HepG2 (cell line): ENCODE results near the gene CHRM5. TPM values are rescaled to one million over a fixed set of nuclear protein-coding genes. Genes with fewer than 3 reads are reported as not detected.

ENCODE experiments used
- ATAC-seq: fragments of 200-7000 bp; cut with Tn5 transposase; 3 replicates; pipeline ENCODE4 v1.9.1; 2020; ENCODE audit warnings: mild to moderate bottlenecking, moderate library complexity
- BruUV-seq: library from RNA; stranded (reverse); fragments of 400-500 nt; replicated peaks from 2 replicates; lab custom pipeline; 2021; lab: Mats Ljungman, UMichigan
- CTCF ChIA-PET: fragments of 300-600 bp; formaldehyde crosslinking; extraction: SDS; loops from one replicate; lab custom pipeline; 2021; ENCODE audit warnings: low total read pairs, inconsistent platforms, low intra/inter-chr PET ratio; lab: Yijun Ruan, JAX
- POLR2A ChIA-PET: fragments of 350-600 bp; sonication (Branson Sonifier 250); formaldehyde crosslinking; loops from one replicate; lab custom pipeline; 2020; ENCODE audit warnings: antibody characterized with exemption, inconsistent platforms; lab: Yijun Ruan, JAX
- DNase-seq: peaks from one replicate; pipeline ENCODE4 v3.0.0-alpha.2; 2015; ENCODE audit warnings: low spot score
- FAIRE-seq: peaks from 3 replicates; lab custom pipeline; 2011; peaks lifted over from hg19 to GRCh38; lab: Jason Lieb, UNC
- H2AFZ ChIP-seq: one replicate; pipeline ENCODE4 v1.6.1; 2011; ENCODE audit warnings: low read length, inconsistent platforms
- H3K27ac ChIP-seq: fragments of 300-600 bp; 3 replicates; pipeline ENCODE4 v1.8.0; 2011; ENCODE audit warnings: mixed run types, mild to moderate bottlenecking, mixed read lengths, low read length, inconsistent platforms; ENCODE audit not compliant: insufficient read depth; ENCODE audit errors: extremely low read length
- H3K27me3 ChIP-seq, 2 experiments: fragments of 200-600 bp in 1 of 2; 2 replicates in 1 of 2; 3 replicates in 1 of 2; pipeline versions ENCODE4 v1.6.0 to v1.8.0; 2011; ENCODE audit warnings: low read length in 2 of 2, mild to moderate bottlenecking in 2 of 2, moderate library complexity in 2 of 2, inconsistent platforms in 1 of 2; ENCODE audit not compliant: insufficient read depth in 2 of 2, control insufficient read depth in 1 of 2
- H3K36me3 ChIP-seq, 2 experiments: fragments of 200-600 bp in 1 of 2; replicated peaks in 1 of 2; 2 replicates in 1 of 2; 3 replicates in 1 of 2; pipeline versions ENCODE4 v1.5.1 to v1.8.0; 2011; ENCODE audit warnings: low read length in 2 of 2, inconsistent platforms in 1 of 2; ENCODE audit not compliant: insufficient read depth in 2 of 2, control insufficient read depth in 1 of 2
- H3K4me1 ChIP-seq: 2 replicates; pipeline ENCODE4 v1.5.1; 2012; ENCODE audit warnings: low read length, inconsistent platforms; ENCODE audit not compliant: insufficient read depth
- H3K4me2 ChIP-seq: 2 replicates; pipeline ENCODE4 v1.6.0; 2011; ENCODE audit warnings: low read depth, low read length, inconsistent platforms
- H3K4me3 ChIP-seq, 3 experiments: fragments of 200-600 bp in 1 of 3; sonication (generic), shearing (Covaris generic) in 1 of 3; replicated peaks in 1 of 3; 2 replicates each; pipeline ENCODE4 v1.5.1; 2011 to 2016; ENCODE audit warnings: low read length in 3 of 3, inconsistent platforms in 2 of 3, low read depth in 2 of 3, mild to moderate bottlenecking in 2 of 3, control low read depth in 1 of 3, mixed read lengths in 1 of 3; ENCODE audit not compliant: insufficient read depth in 1 of 3
- H3K79me2 ChIP-seq: one replicate; pipeline ENCODE4 v1.6.1; 2011; ENCODE audit warnings: low read length, inconsistent platforms; ENCODE audit not compliant: insufficient read depth
- H3K9ac ChIP-seq: 2 replicates; pipeline ENCODE4 v1.6.0; 2011; ENCODE audit warnings: mild to moderate bottlenecking, low read depth, low read length, inconsistent platforms; ENCODE audit not compliant: insufficient read depth
- H3K9me3 ChIP-seq: 2 replicates; pipeline ENCODE4 v1.5.1; 2012; ENCODE audit warnings: mild to moderate bottlenecking, low read length
- H4K20me1 ChIP-seq: 2 replicates; pipeline ENCODE4 v1.6.0; 2011; ENCODE audit warnings: inconsistent platforms, mild to moderate bottlenecking, low read length, moderate library complexity; ENCODE audit not compliant: insufficient read depth
- CBX1 ChIP-seq: IDR thresholded peaks from one replicate; pipeline ENCODE4 v1.6.1; 2016; ENCODE audit warnings: antibody characterized with exemption, low read depth
- FOXP1 ChIP-seq, 2 experiments: fragments of 450-650 bp in 1 of 2; IDR thresholded peaks; 2 replicates each; pipeline ENCODE4 v1.6.1; 2017 to 2018; ENCODE audit warnings: antibody characterized with exemption in 1 of 2
- ZFAT ChIP-seq: sonication (generic); formaldehyde crosslinking; conservative IDR thresholded peaks from 2 replicates; pipeline ENCODE4 v1.8.1; 2023; ENCODE audit warnings: missing genetic modification reagents, inconsistent platforms
- ZNF605 ChIP-seq: sonication (generic); formaldehyde crosslinking; IDR thresholded peaks from 2 replicates; pipeline ENCODE4 v1.8.0; 2022; ENCODE audit warnings: mild to moderate bottlenecking, missing genetic modification reagents
- WGBS: methylation state at CpG from one replicate; pipeline ENCODE4 v1.1.6; 2017; ENCODE audit warnings: low lambda C conversion rate; 5-methylcytosine and 5-hydroxymethylcytosine counted together
- in situ Hi-C: cut with HindIII; loops from 2 replicates; pipeline ENCODE4 v1.10.0; 2017; ENCODE audit warnings: low pct_unique_long_range_greater_than_20kb; ENCODE audit not compliant: extremely low pct_ligation_motif_present
- intact Hi-C: fragments of 100-400 bp; cut with micrococcal nuclease; formaldehyde crosslinking; loops from one replicate; pipeline ENCODE4 v1.10.0; 2022; ENCODE audit not compliant: unreplicated experiment
- polyA plus RNA-seq, 8 experiments: library from polyadenylated mRNA; depleted of rRNA in 3 of 8; stranded (reverse) in 7 of 8; unstranded in 1 of 8; fragments of >200 nt; fragmentation: Illumina TruSeq in 4 of 8; extraction: Trizol in 4 of 8; gene quantifications; 2 replicates each; pipeline versions ENCODE4 v1.2.1 to v1.2.3, GENCODE V29; 2011 to 2016; ENCODE audit warnings: low read depth in 4 of 8, missing spikeins in 1 of 8, mixed read lengths in 1 of 8; ENCODE audit not compliant: insufficient read depth in 1 of 8
- total RNA-seq, 5 experiments: library from RNA; depleted of rRNA; stranded (reverse); fragments of >200 nt; fragmentation: Illumina TruSeq; extraction: Trizol; gene quantifications; 2 replicates each; pipeline ENCODE4 v1.2.3, GENCODE V29; 2016; ENCODE audit warnings: low read depth in 1 of 5
- TF ChIP-seq, protein P1 (sequence below): sonication (generic); formaldehyde crosslinking; IDR thresholded peaks from 2 replicates; pipeline ENCODE4 v1.4.0; 2020; ENCODE audit warnings: low read depth, missing genetic modification reagents
- TF ChIP-seq, protein P2 (sequence below): sonication (generic); formaldehyde crosslinking; IDR thresholded peaks from 2 replicates; pipeline ENCODE4 v1.8.1; 2022; ENCODE audit warnings: mild to moderate bottlenecking, missing genetic modification reagents
- TF ChIP-seq, protein P3 (sequence below): sonication (generic); formaldehyde crosslinking; IDR thresholded peaks from 2 replicates; pipeline ENCODE4 v1.9.0; 2021; ENCODE audit warnings: missing genetic modification reagents, borderline replicate concordance
- TF ChIP-seq, protein P4 (sequence below): sonication (generic); formaldehyde crosslinking; IDR thresholded peaks from 2 replicates; pipeline ENCODE4 v1.4.0; 2020; ENCODE audit warnings: low read depth, mild to moderate bottlenecking, missing genetic modification reagents
- TF ChIP-seq, protein P5 (sequence below): sonication (generic); formaldehyde crosslinking; IDR thresholded peaks from 2 replicates; pipeline ENCODE4 v1.4.0; 2020; ENCODE audit warnings: mild to moderate bottlenecking, missing genetic modification reagents

Gene CHRM5
- total and polyA plus RNA-seq, 2 of the 13 experiments (the other 11 are each of a cell fraction or from before 2014, with no cell fraction given), result not detected

DNA sequence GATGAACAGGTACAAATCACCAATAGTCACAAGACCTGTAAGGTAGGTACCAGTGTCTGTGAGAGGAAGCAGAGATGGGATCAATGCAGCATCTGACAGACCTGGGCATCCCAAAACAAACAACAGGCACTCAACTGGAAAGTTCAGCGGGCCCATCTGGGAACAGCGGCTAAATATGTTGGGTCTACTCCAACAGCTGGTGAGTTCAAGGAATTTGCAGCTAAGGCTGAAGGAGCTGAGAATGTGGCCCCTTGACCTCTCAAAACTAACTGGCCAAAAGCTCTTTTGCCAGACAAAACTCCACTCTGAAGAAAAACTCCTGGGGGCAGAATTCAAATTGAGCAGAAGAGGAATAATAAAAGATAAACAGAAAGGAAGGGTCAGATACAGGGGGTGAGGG, 46.3 kb downstream of the CHRM5 start:
- in situ Hi-C loops (no loop called here), intact Hi-C loops (no loop called here)
- POLR2A ChIA-PET, result no interaction called here
- Histone ChIP-seq H3K27me3 (no peaks in the 10 kb centered on the region), H3K9me3 (no peaks in the 10 kb centered on the region), H4K20me1 (no peaks in the 10 kb centered on the region), H2AFZ (no peak overlapping the region), H3K4me1 (no peaks in the 10 kb centered on the region), H3K4me2 (no peak overlapping the region), H3K9ac (no peak overlapping the region), H3K4me3 (no peak overlapping the region), H3K36me3 (no peaks in the 10 kb centered on the region), H3K79me2 (no peaks in the 10 kb centered on the region), H3K27ac (no peak overlapping the region)
- DNase-seq, result no peak
- WGBS, result 100% methylated on average over 2 of the region's 2 CpGs
- FAIRE-seq, result no peak
- CTCF ChIA-PET, result no interaction called here
- ATAC-seq, result no peak
- no TSS peak for BruUV-seq
- TF ChIP-seq, protein P1, sequence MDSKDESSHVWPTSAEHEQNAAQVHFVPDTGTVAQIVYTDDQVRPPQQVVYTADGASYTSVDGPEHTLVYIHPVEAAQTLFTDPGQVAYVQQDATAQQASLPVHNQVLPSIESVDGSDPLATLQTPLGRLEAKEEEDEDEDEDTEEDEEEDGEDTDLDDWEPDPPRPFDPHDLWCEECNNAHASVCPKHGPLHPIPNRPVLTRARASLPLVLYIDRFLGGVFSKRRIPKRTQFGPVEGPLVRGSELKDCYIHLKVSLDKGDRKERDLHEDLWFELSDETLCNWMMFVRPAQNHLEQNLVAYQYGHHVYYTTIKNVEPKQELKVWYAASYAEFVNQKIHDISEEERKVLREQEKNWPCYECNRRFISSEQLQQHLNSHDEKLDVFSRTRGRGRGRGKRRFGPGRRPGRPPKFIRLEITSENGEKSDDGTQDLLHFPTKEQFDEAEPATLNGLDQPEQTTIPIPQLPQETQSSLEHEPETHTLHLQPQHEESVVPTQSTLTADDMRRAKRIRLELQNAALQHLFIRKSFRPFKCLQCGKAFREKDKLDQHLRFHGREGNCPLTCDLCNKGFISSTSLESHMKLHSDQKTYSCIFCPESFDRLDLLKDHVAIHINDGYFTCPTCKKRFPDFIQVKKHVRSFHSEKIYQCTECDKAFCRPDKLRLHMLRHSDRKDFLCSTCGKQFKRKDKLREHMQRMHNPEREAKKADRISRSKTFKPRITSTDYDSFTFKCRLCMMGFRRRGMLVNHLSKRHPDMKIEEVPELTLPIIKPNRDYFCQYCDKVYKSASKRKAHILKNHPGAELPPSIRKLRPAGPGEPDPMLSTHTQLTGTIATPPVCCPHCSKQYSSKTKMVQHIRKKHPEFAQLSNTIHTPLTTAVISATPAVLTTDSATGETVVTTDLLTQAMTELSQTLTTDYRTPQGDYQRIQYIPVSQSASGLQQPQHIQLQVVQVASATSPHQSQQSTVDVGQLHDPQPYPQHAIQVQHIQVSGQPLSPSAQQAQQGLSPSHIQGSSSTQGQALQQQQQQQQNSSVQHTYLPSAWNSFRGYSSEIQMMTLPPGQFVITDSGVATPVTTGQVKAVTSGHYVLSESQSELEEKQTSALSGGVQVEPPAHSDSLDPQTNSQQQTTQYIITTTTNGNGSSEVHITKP, result no peak
- no peak for TF ChIP-seq CBX1
- TF ChIP-seq, protein P2, sequence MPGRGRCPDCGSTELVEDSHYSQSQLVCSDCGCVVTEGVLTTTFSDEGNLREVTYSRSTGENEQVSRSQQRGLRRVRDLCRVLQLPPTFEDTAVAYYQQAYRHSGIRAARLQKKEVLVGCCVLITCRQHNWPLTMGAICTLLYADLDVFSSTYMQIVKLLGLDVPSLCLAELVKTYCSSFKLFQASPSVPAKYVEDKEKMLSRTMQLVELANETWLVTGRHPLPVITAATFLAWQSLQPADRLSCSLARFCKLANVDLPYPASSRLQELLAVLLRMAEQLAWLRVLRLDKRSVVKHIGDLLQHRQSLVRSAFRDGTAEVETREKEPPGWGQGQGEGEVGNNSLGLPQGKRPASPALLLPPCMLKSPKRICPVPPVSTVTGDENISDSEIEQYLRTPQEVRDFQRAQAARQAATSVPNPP (CRISPR knock-in tag), result no peak
- TF ChIP-seq ZFAT, result no peak
- TF ChIP-seq ZNF605 (CRISPR knock-in tag), result no peak
- TF ChIP-seq, protein P3, sequence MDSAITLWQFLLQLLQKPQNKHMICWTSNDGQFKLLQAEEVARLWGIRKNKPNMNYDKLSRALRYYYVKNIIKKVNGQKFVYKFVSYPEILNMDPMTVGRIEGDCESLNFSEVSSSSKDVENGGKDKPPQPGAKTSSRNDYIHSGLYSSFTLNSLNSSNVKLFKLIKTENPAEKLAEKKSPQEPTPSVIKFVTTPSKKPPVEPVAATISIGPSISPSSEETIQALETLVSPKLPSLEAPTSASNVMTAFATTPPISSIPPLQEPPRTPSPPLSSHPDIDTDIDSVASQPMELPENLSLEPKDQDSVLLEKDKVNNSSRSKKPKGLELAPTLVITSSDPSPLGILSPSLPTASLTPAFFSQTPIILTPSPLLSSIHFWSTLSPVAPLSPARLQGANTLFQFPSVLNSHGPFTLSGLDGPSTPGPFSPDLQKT (CRISPR knock-in tag), result no peak
- no peak for TF ChIP-seq FOXP1 (IDR thresholded peaks at IDR 0.05)
- no peak for TF ChIP-seq FOXP1 (CRISPR knock-in tag; IDR thresholded peaks at IDR 0.05)
- TF ChIP-seq, protein P4, sequence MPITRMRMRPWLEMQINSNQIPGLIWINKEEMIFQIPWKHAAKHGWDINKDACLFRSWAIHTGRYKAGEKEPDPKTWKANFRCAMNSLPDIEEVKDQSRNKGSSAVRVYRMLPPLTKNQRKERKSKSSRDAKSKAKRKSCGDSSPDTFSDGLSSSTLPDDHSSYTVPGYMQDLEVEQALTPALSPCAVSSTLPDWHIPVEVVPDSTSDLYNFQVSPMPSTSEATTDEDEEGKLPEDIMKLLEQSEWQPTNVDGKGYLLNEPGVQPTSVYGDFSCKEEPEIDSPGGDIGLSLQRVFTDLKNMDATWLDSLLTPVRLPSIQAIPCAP (CRISPR knock-in tag), result no peak
- TF ChIP-seq, protein P5, sequence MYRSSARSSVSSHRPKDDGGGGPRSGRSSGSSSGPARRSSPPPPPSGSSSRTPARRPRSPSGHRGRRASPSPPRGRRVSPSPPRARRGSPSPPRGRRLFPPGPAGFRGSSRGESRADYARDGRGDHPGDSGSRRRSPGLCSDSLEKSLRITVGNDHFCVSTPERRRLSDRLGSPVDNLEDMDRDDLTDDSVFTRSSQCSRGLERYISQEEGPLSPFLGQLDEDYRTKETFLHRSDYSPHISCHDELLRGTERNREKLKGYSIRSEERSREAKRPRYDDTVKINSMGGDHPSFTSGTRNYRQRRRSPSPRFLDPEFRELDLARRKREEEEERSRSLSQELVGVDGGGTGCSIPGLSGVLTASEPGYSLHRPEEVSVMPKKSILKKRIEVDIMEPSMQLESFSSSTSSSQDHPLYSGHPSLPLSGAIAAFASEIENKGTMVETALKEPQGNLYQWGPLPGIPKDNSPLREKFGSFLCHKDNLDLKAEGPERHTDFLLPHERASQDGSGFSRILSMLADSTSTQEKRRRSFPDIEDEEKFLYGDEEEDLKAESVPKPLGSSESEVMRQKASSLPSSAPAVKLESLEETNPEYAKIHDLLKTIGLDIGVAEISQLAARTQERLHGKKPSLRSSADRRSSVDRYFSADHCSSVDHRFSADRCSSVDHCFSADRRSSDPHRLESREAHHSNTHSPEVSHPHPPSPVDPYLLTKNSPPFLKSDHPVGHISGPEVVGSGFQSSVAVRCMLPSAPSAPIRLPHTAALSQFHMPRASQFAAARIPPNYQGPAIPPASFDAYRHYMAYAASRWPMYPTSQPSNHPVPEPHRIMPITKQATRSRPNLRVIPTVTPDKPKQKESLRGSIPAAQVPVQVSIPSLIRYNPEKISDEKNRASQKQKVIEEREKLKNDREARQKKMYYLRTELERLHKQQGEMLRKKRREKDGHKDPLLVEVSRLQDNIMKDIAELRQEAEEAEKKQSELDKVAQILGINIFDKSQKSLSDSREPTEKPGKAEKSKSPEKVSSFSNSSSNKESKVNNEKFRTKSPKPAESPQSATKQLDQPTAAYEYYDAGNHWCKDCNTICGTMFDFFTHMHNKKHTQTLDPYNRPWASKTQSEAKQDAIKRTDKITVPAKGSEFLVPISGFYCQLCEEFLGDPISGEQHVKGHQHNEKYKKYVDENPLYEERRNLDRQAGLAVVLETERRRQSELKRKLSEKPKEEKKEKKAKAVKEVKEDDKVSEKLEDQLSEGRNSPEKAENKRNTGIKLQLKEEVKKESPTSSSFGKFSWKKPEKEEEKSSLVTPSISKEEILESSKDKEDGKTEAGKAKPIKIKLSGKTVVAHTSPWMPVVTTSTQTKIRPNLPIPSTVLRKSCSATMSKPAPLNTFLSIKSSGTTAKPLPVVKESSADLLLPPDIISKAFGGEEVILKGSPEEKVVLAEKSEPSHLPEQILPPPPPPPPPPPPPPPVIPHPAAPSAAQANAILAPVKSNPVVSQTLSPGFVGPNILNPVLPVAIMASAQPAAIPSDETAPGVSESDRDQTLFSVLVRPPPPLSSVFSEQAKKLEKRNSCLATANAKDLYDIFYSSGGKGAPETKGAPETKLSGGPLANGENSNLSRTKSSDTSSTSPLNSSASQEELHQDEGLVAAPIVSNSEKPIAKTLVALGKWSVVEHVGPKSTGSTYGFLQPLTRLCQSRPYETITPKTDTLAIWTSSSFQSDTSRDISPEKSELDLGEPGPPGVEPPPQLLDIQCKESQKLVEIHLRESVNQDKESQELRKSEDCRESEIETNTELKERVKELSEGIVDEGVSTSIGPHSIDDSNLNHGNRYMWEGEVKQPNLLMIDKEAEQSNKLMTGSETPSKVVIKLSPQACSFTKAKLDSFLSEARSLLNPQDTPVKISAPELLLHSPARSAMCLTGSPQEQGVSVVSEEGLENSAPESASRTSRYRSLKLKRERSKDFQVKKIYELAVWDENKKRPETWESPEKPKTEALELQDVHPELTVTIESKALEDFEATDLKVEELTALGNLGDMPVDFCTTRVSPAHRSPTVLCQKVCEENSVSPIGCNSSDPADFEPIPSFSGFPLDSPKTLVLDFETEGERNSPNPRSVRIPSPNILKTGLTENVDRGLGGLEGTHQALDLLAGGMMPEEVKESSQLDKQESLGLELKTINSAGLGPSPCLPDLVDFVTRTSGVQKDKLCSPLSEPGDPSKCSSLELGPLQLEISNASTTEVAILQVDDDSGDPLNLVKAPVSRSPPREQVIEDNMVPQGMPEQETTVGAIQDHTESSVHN (CRISPR knock-in tag), result no peak
